ENCODE data around the gene CALML3.
"Not testable (repeated sequence)": the region's sequence is repeated elsewhere in the genome, so short reads cannot be mapped to it uniquely, and the experiment has no call there.

Gene CALML3

GRCh38 chr10:5524641-5525560 lies at the start of gene CALML3:
TSS of gene CALML3 (plus strand) at chr10:5524961. CDS start at chr10:5525086, 125 bp downstream.
- no peak within 1 kb of the TSS for H3K4me2 ChIP-seq (ENCODE audit: low read length)
- no peak within 1 kb of the TSS for H3K4me3 ChIP-seq (ENCODE audit: low read depth, low read length, poor library complexity, severe bottlenecking)
- no peaks in the 10 kb centered on the region for H3F3A ChIP-seq (ENCODE audit: insufficient read depth, low read length)
- H2AFZ ChIP-seq (ENCODE audit: low read length) = no peak within 1 kb of the TSS
- H3K9me3 ChIP-seq (ENCODE audit: low read length) = no peaks in the 10 kb centered on the region
- TF ChIP-seq CTCF (IDR thresholded peaks at IDR 0.05; ENCODE audit: low read length) = no peak
- TF ChIP-seq EZH2 (IDR thresholded peaks at IDR 0.05; ENCODE audit: borderline replicate concordance, low read length) = no peak
- no peaks in the 10 kb centered on the region for H3K4me1 ChIP-seq (ENCODE audit: insufficient read depth, low read length, severe bottlenecking)
- H3K27me3 ChIP-seq (ENCODE audit: insufficient read depth, low read length) = no peaks in the 10 kb centered on the region
- no peak within 1 kb of the TSS for H3K9ac ChIP-seq (ENCODE audit: low read length)
- H3K27ac ChIP-seq (ENCODE audit: low read depth, low read length, poor library complexity, severe bottlenecking) = no peak within 1 kb of the TSS
- H3K36me3 ChIP-seq (ENCODE audit: insufficient read depth, low read length) = no peaks in the 10 kb centered on the region
- H3K9me2 ChIP-seq (ENCODE audit: low read depth, low read length) = no peaks in the 10 kb centered on the region
- no peaks in the 10 kb centered on the region for H3K79me2 ChIP-seq (ENCODE audit: insufficient read depth, low read length)
- H4K20me1 ChIP-seq (ENCODE audit: insufficient read depth, low read length) = no peaks in the 10 kb centered on the region

DNA sequence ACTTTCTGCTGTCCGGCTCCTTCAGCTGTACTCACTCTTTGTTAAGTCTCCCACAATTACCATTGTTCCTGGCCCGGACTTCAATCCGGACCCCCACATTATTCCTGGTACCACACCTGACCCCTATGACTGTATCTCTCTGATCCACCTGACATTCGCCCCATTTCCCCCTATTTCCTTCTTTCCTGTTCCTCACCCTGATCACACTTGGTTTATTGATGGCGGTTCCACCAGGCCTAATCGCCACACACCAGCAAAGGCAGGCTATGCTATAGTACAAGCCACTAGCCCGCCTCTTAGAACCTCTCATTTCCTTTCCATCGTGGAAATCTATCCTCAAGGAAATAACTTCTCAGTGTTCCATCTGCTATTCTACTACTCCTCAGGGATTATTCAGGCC lies 49.7 kb upstream of the CALML3 start:
- not testable (repeated sequence) for H3K4me1 ChIP-seq (ENCODE audit: insufficient read depth, low read length, severe bottlenecking); H3K27ac ChIP-seq (ENCODE audit: low read depth, low read length, poor library complexity, severe bottlenecking); H3K79me2 ChIP-seq (ENCODE audit: insufficient read depth, low read length); H3K9ac ChIP-seq (ENCODE audit: low read length); H3K27me3 ChIP-seq (ENCODE audit: insufficient read depth, low read length); H3K36me3 ChIP-seq (ENCODE audit: insufficient read depth, low read length); H3K9me2 ChIP-seq (ENCODE audit: low read depth, low read length); H3K9me3 ChIP-seq (ENCODE audit: low read length); H3F3A ChIP-seq (ENCODE audit: insufficient read depth, low read length); H4K20me1 ChIP-seq (ENCODE audit: insufficient read depth, low read length); H3K4me2 ChIP-seq (ENCODE audit: low read length); H3K4me3 ChIP-seq (ENCODE audit: low read depth, low read length, poor library complexity, severe bottlenecking); H2AFZ ChIP-seq (ENCODE audit: low read length)

- not testable (repeated sequence) for H3K79me2 ChIP-seq (ENCODE audit: insufficient read depth, low read length); H3K4me2 ChIP-seq (ENCODE audit: low read length); H3K27me3 ChIP-seq (ENCODE audit: insufficient read depth, low read length); H3K4me3 ChIP-seq (ENCODE audit: low read depth, low read length, poor library complexity, severe bottlenecking); H3K9ac ChIP-seq (ENCODE audit: low read length); H3K4me1 ChIP-seq (ENCODE audit: insufficient read depth, low read length, severe bottlenecking); H3K9me3 ChIP-seq (ENCODE audit: low read length); H3F3A ChIP-seq (ENCODE audit: insufficient read depth, low read length); H3K27ac ChIP-seq (ENCODE audit: low read depth, low read length, poor library complexity, severe bottlenecking); H4K20me1 ChIP-seq (ENCODE audit: insufficient read depth, low read length); H3K36me3 ChIP-seq (ENCODE audit: insufficient read depth, low read length); H2AFZ ChIP-seq (ENCODE audit: low read length); H3K9me2 ChIP-seq (ENCODE audit: low read depth, low read length)
Observed at GRCh38 chr10:5475974-5476807, 48.6 kb upstream of the CALML3 start.

DNA sequence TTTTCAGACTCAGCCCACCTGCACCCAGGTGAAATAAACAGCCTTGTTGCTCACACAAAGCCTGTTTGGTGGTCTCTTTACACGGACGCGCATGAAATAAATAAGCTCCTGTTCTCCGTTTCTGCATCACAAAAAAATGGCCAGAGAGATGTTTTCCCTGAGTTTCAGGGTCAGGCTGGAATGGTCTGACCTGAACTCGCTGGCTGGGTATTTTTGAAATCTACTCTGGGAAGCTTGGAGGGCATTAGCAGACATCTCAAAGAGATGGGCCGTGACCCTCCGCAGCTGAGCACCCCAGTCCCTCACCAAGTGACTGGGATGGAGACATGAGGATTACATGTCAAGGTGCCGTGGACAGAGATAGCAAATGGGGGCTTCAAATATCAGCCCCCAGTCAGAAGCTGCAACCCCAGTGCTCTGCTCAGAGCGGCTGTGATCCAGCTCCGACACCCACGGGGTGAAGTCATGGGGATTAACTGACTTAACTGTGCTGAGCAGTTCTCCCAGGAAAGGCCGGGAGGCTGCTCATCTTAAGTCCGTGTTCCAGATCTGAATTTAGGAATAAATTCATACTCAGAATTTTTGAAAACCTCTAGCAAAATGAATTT lies 47.7 kb upstream of the CALML3 start:
- Histone ChIP-seq H3K36me3 (ENCODE audit: insufficient read depth, low read length) (no peaks in the 10 kb centered on the region), H2AFZ (ENCODE audit: low read length) (no peak overlapping the region), H3F3A (ENCODE audit: insufficient read depth, low read length) (no peaks in the 10 kb centered on the region), H3K79me2 (ENCODE audit: insufficient read depth, low read length) (no peaks in the 10 kb centered on the region), H3K9ac (ENCODE audit: low read length) (no peak overlapping the region), H3K27ac (ENCODE audit: low read depth, low read length, poor library complexity, severe bottlenecking) (no peak overlapping the region), H3K27me3 (ENCODE audit: insufficient read depth, low read length) (peaks cover 5% of the 10 kb centered on the region; the same call in 1 of the 2 replicates), H3K4me2 (ENCODE audit: low read length) (no peak overlapping the region), H3K9me3 (ENCODE audit: low read length) (no peaks in the 10 kb centered on the region), H3K4me3 (ENCODE audit: low read depth, low read length, poor library complexity, severe bottlenecking) (no peak overlapping the region), H3K4me1 (ENCODE audit: insufficient read depth, low read length, severe bottlenecking) (no peaks in the 10 kb centered on the region), H3K9me2 (ENCODE audit: low read depth, low read length) (no peaks in the 10 kb centered on the region), H4K20me1 (ENCODE audit: insufficient read depth, low read length) (no peaks in the 10 kb centered on the region)
- TF ChIP-seq EZH2 (IDR thresholded peaks at IDR 0.05; ENCODE audit: borderline replicate concordance, low read length) (no peak), CTCF (IDR thresholded peaks at IDR 0.05; ENCODE audit: low read length) (no peak)

All from OCI-LY1 (cell line).